A549 treated with Hydrocortisone at 1 μM for 4 hours (cell line): ENCODE results near the gene AGFG1. TPM values are rescaled to one million over a fixed set of nuclear protein-coding genes. Genes with fewer than 3 reads are reported as not detected.

Experiments used
- total RNA-seq: library from RNA; stranded (reverse); fragments of 200-300 nt; extraction: Qiagen RNA extraction; gene quantifications from 5 replicates; pipeline ENCODE4 v1.2.3, GENCODE V29; 2022

AGFG1 gene, protein sequence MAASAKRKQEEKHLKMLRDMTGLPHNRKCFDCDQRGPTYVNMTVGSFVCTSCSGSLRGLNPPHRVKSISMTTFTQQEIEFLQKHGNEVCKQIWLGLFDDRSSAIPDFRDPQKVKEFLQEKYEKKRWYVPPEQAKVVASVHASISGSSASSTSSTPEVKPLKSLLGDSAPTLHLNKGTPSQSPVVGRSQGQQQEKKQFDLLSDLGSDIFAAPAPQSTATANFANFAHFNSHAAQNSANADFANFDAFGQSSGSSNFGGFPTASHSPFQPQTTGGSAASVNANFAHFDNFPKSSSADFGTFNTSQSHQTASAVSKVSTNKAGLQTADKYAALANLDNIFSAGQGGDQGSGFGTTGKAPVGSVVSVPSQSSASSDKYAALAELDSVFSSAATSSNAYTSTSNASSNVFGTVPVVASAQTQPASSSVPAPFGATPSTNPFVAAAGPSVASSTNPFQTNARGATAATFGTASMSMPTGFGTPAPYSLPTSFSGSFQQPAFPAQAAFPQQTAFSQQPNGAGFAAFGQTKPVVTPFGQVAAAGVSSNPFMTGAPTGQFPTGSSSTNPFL
- total RNA-seq, result 93.2 to 122 TPM (median 115 TPM) in 5 replicates

DNA sequence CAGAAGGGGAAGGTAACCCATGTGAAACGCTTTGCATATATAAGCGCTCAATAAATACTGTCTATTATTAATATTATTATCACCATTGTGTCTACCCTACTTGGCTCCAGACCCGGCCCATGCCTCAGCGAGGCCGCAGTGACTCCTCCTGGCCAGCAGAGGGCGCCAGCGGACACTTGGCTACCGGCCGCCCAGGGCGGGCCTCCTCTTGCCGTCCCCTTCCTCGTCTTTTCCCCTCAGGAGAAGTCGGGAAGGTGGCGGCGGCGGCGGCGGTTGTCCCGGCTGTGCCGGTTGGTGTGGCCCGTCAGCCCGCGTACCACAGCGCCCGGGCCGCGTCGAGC lies at the start of gene AGFG1:
Gene AGFG1 (plus strand): TSS at position 233 of the 341 bp plus-strand sequence. CDS start 266 bp downstream, outside the sequence.

DNA sequence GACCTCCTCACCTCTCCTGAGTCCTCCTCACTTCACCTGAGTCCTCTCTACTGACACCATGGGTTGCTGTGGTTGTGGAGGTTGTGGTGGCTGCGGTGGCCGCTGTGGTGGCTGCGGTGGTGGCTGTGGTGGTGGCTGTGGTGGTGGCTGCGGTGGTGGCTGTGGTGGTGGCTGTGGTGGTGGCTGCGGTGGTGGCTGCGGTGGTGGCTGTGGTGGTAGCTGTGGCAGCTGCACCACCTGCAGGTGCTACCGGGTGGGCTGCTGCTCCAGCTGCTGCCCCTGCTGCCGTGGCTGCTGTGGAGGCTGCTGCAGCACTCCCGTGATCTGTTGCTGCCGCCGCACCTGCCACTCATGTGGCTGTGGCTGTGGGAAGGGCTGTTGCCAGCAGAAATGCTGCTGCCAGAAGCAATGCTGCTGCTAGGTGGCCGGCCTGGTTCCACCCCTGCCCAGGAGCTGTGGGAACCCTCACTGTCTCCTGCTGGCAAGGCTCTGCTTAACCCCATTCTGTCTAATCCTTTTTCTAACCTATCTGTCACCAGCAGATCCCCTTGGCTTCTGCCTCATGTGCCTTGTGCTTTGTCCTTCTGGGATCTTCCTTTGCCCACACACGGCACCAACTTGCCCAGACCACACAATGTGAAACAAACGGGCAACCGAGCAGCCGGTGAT lies 127.0 kb downstream of the AGFG1 start, which contains the start of gene SCYGR2:
Gene SCYGR2 (plus strand): TSS at position 59 of the 669 bp plus-strand sequence. CDS start 0 bp downstream, at position 59.

Other genes with a start within 250 kb of the AGFG1 start
- gene MFF, start 146.9 kb upstream of the AGFG1 start, total RNA-seq, result 98.8 to 111 TPM (median 103 TPM) in 5 replicates
- gene TM4SF20, start 92.8 kb upstream of the AGFG1 start, total RNA-seq, result 6.6 to 8.7 TPM (median 8.0 TPM) in 5 replicates
- not detected in 5 replicates for gene SCYGR1, start 84.2 kb upstream of the AGFG1 start, total RNA-seq
- not detected in 5 replicates for gene SCYGR2, start 126.7 kb downstream of the AGFG1 start, total RNA-seq
- not detected in 5 replicates for gene SCYGR3, start 142.7 kb downstream of the AGFG1 start, total RNA-seq
- not detected in 5 replicates for gene SCYGR4, start 145.3 kb downstream of the AGFG1 start, total RNA-seq
- gene SCYGR5, start 194.6 kb downstream of the AGFG1 start, total RNA-seq, result not detected in 5 replicates
- 2.1 to 2.6 TPM (median 2.4 TPM) in 5 replicates for gene SLC19A3, start 245.9 kb downstream of the AGFG1 start, total RNA-seq